ENCODE measurements around the gene LPIN1. TPM values are rescaled to one million over a fixed set of nuclear protein-coding genes. Genes with fewer than 3 reads are reported as not detected.

Gene LPIN1
- total RNA-seq, 1 experiment from 2014 or later, result 4.4 TPM

GRCh38 chr2:11866358-11867335 is 120.2 kb downstream of the LPIN1 start:
- H4K20me1 ChIP-seq (ENCODE audit: control insufficient read depth, insufficient read depth, insufficient read length), result no peaks in the 10 kb centered on the region
- H2BK5ac ChIP-seq (ENCODE audit: insufficient read length, low read length), result no peak overlapping the region
- no peak overlapping the region for H4K8ac ChIP-seq (replicated peaks; ENCODE audit: insufficient read length, low read depth, low read length)
- H3K4ac ChIP-seq (ENCODE audit: low read depth, low read length), result no peak overlapping the region
- Mint-ChIP-seq H3K27ac (no peak overlapping the region), H3K27me3 (ENCODE audit: low read depth) (no peaks in the 10 kb centered on the region; the same call in 1 of the 2 replicates), H3K36me3 (ENCODE audit: insufficient read depth in 1 of 3, low read depth in 3 of 3) (no peaks in the 10 kb centered on the region; a peak in 2 of 7 replicates), H3K9me3 (peaks cover 0 to 3% of the 10 kb centered on the region in 2 experiments; a peak in 2 of 5 replicates), H3K4me1 (peaks cover 23 to 38% of the 10 kb centered on the region in 2 experiments), H3K4me3 (no peak overlapping the region)
- no peaks in the 10 kb centered on the region for H3K23me2 ChIP-seq (ENCODE audit: insufficient read length, low read depth, low read length, poor library complexity, severe bottlenecking)
- H3K23ac ChIP-seq (ENCODE audit: insufficient read length, low read depth, low read length), result no peak overlapping the region
- no peak overlapping the region for H3K27ac ChIP-seq (ENCODE audit: insufficient read length, low read depth, low read length)
- H4K91ac ChIP-seq (ENCODE audit: insufficient read length, low read depth, low read length), result no peak overlapping the region
- no peak overlapping the region for H3K9ac ChIP-seq (ENCODE audit: extremely low read depth, insufficient read length, low read length)
- H2BK20ac ChIP-seq (ENCODE audit: low read depth, low read length, poor library complexity, severe bottlenecking), result no peak overlapping the region
- TF ChIP-seq CTCF (conservative IDR thresholded peaks at IDR 0.05), result no peak
- no peaks in the 10 kb centered on the region for H3K79me1 ChIP-seq (ENCODE audit: insufficient read depth, low read depth, low read length, poor library complexity, severe bottlenecking)
- no peak overlapping the region for H3K56ac ChIP-seq (ENCODE audit: insufficient read length, low read depth, low read length)
- H3T11ph ChIP-seq (ENCODE audit: low read length), result no peak overlapping the region
- no peak overlapping the region for H3K18ac ChIP-seq (ENCODE audit: insufficient read length, low read depth, low read length)
- H3K14ac ChIP-seq (ENCODE audit: insufficient read depth, low read length), result no peak overlapping the region
- H3K4me2 ChIP-seq (ENCODE audit: insufficient read depth, insufficient read length, low read length), result no peak overlapping the region
- no peak overlapping the region for H2AFZ ChIP-seq (ENCODE audit: low read length)
- no peaks in the 10 kb centered on the region; the same call in 1 of the 2 replicates for H3K4me1 ChIP-seq (ENCODE audit: insufficient read depth, low read length)
- no peak overlapping the region for H2BK15ac ChIP-seq (ENCODE audit: low read depth, low read length)
- H2AK5ac ChIP-seq (ENCODE audit: insufficient read length, low read length), result no peak overlapping the region
- H2BK12ac ChIP-seq (ENCODE audit: insufficient read length, low read depth, low read length), result no peak overlapping the region
- no peaks in the 10 kb centered on the region for H3K9me3 ChIP-seq (ENCODE audit: control insufficient read depth, low read depth, low read length)
- H4K5ac ChIP-seq (ENCODE audit: insufficient read length, low read depth, low read length), result no peak overlapping the region
- no peaks in the 10 kb centered on the region for H3K79me2 ChIP-seq (ENCODE audit: insufficient read depth, low read length)
- no CpG with 5 or more reads among the region's 12 CpGs for WGBS (ENCODE audit: extremely low coverage, insufficient read length, low lambda C conversion rate)
- DNase-seq, result no peak
- H3K27me3 ChIP-seq (ENCODE audit: insufficient read depth, low read length), result no peaks in the 10 kb centered on the region
- H2BK120ac ChIP-seq (ENCODE audit: low read depth, low read length, poor library complexity, severe bottlenecking), result no peak overlapping the region

Measured in H9 (cell line).